ENCODE data around the gene FBXW4. TPM values are rescaled to one million over a fixed set of nuclear protein-coding genes. Genes with fewer than 3 reads are reported as not detected.

Gene FBXW4
- total and polyA plus RNA-seq, 2 of the 8 experiments (the other 6 are each of a cell fraction or from before 2014, with no cell fraction given), result 29.0 to 32.8 TPM

DNA sequence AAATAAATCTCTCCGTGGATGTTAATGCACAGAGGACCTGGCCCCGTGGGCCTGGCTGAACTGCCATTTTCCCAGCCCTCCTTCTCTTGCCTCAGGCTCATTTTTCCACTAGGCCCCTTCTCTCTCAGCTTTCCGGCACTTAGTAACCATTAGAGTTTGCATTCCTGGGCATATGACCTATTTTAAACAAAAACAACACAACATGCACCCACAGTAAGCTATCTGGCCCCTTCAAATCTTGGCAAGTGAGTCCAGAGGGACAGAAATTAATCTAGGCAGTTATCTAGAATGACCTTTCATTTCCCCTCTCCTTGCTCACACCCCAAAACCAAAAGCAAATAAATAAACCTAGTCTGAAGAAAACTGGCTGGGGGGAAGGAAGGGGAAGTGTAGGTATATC, 11.7 kb downstream of the FBXW4 start (continued):
- TF ChIP-seq, protein P1, sequence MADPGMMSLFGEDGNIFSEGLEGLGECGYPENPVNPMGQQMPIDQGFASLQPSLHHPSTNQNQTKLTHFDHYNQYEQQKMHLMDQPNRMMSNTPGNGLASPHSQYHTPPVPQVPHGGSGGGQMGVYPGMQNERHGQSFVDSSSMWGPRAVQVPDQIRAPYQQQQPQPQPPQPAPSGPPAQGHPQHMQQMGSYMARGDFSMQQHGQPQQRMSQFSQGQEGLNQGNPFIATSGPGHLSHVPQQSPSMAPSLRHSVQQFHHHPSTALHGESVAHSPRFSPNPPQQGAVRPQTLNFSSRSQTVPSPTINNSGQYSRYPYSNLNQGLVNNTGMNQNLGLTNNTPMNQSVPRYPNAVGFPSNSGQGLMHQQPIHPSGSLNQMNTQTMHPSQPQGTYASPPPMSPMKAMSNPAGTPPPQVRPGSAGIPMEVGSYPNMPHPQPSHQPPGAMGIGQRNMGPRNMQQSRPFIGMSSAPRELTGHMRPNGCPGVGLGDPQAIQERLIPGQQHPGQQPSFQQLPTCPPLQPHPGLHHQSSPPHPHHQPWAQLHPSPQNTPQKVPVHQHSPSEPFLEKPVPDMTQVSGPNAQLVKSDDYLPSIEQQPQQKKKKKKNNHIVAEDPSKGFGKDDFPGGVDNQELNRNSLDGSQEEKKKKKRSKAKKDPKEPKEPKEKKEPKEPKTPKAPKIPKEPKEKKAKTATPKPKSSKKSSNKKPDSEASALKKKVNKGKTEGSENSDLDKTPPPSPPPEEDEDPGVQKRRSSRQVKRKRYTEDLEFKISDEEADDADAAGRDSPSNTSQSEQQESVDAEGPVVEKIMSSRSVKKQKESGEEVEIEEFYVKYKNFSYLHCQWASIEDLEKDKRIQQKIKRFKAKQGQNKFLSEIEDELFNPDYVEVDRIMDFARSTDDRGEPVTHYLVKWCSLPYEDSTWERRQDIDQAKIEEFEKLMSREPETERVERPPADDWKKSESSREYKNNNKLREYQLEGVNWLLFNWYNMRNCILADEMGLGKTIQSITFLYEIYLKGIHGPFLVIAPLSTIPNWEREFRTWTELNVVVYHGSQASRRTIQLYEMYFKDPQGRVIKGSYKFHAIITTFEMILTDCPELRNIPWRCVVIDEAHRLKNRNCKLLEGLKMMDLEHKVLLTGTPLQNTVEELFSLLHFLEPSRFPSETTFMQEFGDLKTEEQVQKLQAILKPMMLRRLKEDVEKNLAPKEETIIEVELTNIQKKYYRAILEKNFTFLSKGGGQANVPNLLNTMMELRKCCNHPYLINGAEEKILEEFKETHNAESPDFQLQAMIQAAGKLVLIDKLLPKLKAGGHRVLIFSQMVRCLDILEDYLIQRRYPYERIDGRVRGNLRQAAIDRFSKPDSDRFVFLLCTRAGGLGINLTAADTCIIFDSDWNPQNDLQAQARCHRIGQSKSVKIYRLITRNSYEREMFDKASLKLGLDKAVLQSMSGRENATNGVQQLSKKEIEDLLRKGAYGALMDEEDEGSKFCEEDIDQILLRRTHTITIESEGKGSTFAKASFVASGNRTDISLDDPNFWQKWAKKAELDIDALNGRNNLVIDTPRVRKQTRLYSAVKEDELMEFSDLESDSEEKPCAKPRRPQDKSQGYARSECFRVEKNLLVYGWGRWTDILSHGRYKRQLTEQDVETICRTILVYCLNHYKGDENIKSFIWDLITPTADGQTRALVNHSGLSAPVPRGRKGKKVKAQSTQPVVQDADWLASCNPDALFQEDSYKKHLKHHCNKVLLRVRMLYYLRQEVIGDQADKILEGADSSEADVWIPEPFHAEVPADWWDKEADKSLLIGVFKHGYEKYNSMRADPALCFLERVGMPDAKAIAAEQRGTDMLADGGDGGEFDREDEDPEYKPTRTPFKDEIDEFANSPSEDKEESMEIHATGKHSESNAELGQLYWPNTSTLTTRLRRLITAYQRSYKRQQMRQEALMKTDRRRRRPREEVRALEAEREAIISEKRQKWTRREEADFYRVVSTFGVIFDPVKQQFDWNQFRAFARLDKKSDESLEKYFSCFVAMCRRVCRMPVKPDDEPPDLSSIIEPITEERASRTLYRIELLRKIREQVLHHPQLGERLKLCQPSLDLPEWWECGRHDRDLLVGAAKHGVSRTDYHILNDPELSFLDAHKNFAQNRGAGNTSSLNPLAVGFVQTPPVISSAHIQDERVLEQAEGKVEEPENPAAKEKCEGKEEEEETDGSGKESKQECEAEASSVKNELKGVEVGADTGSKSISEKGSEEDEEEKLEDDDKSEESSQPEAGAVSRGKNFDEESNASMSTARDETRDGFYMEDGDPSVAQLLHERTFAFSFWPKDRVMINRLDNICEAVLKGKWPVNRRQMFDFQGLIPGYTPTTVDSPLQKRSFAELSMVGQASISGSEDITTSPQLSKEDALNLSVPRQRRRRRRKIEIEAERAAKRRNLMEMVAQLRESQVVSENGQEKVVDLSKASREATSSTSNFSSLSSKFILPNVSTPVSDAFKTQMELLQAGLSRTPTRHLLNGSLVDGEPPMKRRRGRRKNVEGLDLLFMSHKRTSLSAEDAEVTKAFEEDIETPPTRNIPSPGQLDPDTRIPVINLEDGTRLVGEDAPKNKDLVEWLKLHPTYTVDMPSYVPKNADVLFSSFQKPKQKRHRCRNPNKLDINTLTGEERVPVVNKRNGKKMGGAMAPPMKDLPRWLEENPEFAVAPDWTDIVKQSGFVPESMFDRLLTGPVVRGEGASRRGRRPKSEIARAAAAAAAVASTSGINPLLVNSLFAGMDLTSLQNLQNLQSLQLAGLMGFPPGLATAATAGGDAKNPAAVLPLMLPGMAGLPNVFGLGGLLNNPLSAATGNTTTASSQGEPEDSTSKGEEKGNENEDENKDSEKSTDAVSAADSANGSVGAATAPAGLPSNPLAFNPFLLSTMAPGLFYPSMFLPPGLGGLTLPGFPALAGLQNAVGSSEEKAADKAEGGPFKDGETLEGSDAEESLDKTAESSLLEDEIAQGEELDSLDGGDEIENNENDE (IDR thresholded peaks at IDR 0.05; ENCODE audit: insufficient replicate concordance, low read length), result no peak
- TF ChIP-seq MAX (IDR thresholded peaks at IDR 0.05) (no peak), TAF7 (optimal IDR thresholded peaks at IDR 0.05; ENCODE audit: borderline replicate concordance, low read depth, low read length) (no peak), SIN3A (conservative IDR thresholded peaks at IDR 0.05 in 1 of 2, IDR thresholded peaks at IDR 0.05 in 1 of 2; ENCODE audit: low read depth in 1 of 2, low read length in 2 of 2) (no peak), GTF2F1 (IDR thresholded peaks at IDR 0.05; ENCODE audit: borderline replicate concordance, low read depth, low read length) (no peak)

Data from H1 (cell line).